Ishikawa (cell line): ENCODE measurements around the gene CD99.

ENCODE experiments used
- CEBPB ChIP-seq: IDR thresholded peaks from 2 replicates; pipeline ENCODE4 v1.6.1; 2012
- EP300 ChIP-seq: IDR thresholded peaks from 2 replicates; pipeline ENCODE4 v1.6.1; 2012; ENCODE audit warnings: borderline replicate concordance
- FOXM1 ChIP-seq: IDR thresholded peaks from 2 replicates; pipeline ENCODE4 v1.6.1; 2012; ENCODE audit warnings: low read depth, borderline replicate concordance
- RAD21 ChIP-seq: IDR thresholded peaks from 2 replicates; pipeline ENCODE4 v1.6.1; 2012; ENCODE audit warnings: low read depth
- TAF1 ChIP-seq: IDR thresholded peaks from 2 replicates; pipeline ENCODE4 v1.6.1; 2012; ENCODE audit warnings: low read depth, mild to moderate bottlenecking
- TCF12 ChIP-seq: IDR thresholded peaks from 2 replicates; pipeline ENCODE4 v1.6.1; 2012; ENCODE audit warnings: low read depth
- YY1 ChIP-seq: IDR thresholded peaks from 2 replicates; pipeline ENCODE4 v1.6.1; 2012; ENCODE audit warnings: low read depth
- TF ChIP-seq, protein P1 (sequence below): IDR thresholded peaks from 2 replicates; pipeline ENCODE4 v1.6.1; 2012; ENCODE audit warnings: low read depth, mild to moderate bottlenecking
- TF ChIP-seq, protein P2 (sequence below): IDR thresholded peaks from 2 replicates; pipeline ENCODE4 v1.6.1; 2012
- TF ChIP-seq, protein P3 (sequence below): IDR thresholded peaks from 2 replicates; pipeline ENCODE4 v1.6.1; 2012

DNA sequence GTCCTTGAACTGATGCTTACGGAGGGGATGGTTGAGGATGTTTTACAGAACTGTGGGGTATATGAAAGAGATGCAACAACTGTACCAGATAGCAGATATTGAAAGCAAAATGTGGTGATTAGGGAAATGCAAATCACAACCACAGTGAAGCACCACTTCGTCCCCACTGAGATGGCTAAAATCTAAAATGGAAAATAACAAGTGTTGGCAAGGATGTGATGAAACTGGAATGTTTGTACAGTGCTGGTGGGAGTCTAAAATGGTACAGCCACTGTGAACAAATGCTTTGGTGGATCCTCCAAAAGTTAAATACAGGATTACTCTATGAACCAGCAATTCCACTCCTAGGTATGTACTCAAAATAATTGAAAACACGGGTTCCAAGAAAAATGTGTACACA, 83.7 kb downstream of the CD99 start:
- TF ChIP-seq RAD21 (no peak), EP300 (no peak), CEBPB (no peak), YY1 (no peak), FOXM1 (no peak), TCF12 (no peak), TAF1 (no peak)
- TF ChIP-seq, protein P1, sequence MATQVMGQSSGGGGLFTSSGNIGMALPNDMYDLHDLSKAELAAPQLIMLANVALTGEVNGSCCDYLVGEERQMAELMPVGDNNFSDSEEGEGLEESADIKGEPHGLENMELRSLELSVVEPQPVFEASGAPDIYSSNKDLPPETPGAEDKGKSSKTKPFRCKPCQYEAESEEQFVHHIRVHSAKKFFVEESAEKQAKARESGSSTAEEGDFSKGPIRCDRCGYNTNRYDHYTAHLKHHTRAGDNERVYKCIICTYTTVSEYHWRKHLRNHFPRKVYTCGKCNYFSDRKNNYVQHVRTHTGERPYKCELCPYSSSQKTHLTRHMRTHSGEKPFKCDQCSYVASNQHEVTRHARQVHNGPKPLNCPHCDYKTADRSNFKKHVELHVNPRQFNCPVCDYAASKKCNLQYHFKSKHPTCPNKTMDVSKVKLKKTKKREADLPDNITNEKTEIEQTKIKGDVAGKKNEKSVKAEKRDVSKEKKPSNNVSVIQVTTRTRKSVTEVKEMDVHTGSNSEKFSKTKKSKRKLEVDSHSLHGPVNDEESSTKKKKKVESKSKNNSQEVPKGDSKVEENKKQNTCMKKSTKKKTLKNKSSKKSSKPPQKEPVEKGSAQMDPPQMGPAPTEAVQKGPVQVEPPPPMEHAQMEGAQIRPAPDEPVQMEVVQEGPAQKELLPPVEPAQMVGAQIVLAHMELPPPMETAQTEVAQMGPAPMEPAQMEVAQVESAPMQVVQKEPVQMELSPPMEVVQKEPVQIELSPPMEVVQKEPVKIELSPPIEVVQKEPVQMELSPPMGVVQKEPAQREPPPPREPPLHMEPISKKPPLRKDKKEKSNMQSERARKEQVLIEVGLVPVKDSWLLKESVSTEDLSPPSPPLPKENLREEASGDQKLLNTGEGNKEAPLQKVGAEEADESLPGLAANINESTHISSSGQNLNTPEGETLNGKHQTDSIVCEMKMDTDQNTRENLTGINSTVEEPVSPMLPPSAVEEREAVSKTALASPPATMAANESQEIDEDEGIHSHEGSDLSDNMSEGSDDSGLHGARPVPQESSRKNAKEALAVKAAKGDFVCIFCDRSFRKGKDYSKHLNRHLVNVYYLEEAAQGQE, result no peak
- TF ChIP-seq, protein P2, sequence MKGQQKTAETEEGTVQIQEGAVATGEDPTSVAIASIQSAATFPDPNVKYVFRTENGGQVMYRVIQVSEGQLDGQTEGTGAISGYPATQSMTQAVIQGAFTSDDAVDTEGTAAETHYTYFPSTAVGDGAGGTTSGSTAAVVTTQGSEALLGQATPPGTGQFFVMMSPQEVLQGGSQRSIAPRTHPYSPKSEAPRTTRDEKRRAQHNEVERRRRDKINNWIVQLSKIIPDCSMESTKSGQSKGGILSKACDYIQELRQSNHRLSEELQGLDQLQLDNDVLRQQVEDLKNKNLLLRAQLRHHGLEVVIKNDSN, result no peak
- TF ChIP-seq, protein P3, sequence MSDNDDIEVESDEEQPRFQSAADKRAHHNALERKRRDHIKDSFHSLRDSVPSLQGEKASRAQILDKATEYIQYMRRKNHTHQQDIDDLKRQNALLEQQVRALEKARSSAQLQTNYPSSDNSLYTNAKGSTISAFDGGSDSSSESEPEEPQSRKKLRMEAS, result no peak
